B cell (primary cell): ENCODE results near the gene STX18.

ENCODE experiments used
- CTCF ChIP-seq: fragments of 200-600 bp; IDR thresholded peaks from one replicate; pipeline ENCODE4 v1.8.0; 2022; ENCODE audit warnings: antibody characterized with exemption, mild to moderate bottlenecking
- EZH2 ChIP-seq: IDR thresholded peaks from 2 replicates; pipeline ENCODE4 v1.6.1; 2012; ENCODE audit warnings: borderline replicate concordance, low read depth, mild to moderate bottlenecking, moderate library complexity, low read length; ENCODE audit not compliant: insufficient read depth, poor library complexity, severe bottlenecking

DNA sequence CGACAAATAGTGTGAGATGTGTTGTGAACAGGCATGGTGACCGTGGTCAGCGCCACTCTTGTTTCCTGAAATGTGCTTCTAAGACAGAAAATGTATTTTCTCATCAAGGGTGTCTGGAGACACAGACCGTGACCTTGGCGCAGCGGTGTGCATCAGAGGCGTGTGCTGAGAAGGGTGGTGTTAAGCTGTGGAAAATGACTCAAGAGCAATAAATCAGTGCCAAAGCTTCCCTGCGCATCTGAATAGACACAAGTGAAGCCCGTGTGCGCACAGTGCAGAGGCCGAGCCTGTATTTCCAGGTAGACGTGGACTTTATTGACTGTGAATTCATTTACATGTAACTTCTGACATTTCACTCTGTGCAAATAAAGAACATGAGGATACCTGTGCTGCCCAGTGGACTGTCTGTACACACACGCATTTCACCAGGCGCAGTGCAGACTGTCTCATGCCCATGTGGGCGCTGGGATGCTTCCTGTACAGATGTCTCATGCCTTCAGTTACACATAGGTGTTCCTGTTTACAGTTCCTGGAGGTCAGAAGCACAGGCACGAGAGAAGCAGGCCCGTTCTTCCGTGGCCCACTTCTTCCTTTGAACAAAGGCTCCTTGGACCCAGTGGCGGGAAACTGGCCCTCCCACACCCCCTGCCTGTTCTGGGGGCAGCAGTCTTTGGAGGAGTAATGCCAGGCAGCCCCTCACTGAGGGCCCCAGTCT, 123.0 kb downstream of the STX18 start:
- no peak for TF ChIP-seq CTCF
- TF ChIP-seq EZH2: no peak
